H1 (cell line): Measurements from ENCODE around the gene SBK1. TPM values are rescaled to one million over a fixed set of nuclear protein-coding genes. Genes with fewer than 3 reads are reported as not detected.

Experiments
- BACH1 ChIP-seq: IDR thresholded peaks from 2 replicates; pipeline ENCODE4 v1.6.1; 2012; ENCODE audit warnings: low read length, improper control_type of control experiment
- BCL11A ChIP-seq, 2 experiments: IDR thresholded peaks; one replicate each; pipeline ENCODE4 v1.6.1; 2011; ENCODE audit warnings: low read depth in 2 of 2, low read length in 2 of 2, mild to moderate bottlenecking in 2 of 2
- HDAC2 ChIP-seq, 2 experiments: fragments of 300-600 bp in 1 of 2; sonication (generic) in 1 of 2; IDR thresholded peaks; 2 replicates each; pipeline ENCODE4 v1.6.1; 2011 to 2012; ENCODE audit warnings: low read depth in 2 of 2, low read length in 2 of 2, mild to moderate bottlenecking in 2 of 2, moderate library complexity in 2 of 2, borderline replicate concordance in 1 of 2, inconsistent platforms in 1 of 2
- SUZ12 ChIP-seq: fragments of 200-600 bp; sonication (generic); IDR thresholded peaks from 2 replicates; pipeline ENCODE4 v1.6.1; 2012; ENCODE audit warnings: mild to moderate bottlenecking, inconsistent platforms, low read length, moderate library complexity, mixed read lengths
- YY1 ChIP-seq: IDR thresholded peaks from 2 replicates; pipeline ENCODE4 v1.6.1; 2011; ENCODE audit warnings: low read depth, mild to moderate bottlenecking, low read length
- polyA plus RNA-seq, 7 experiments: library from polyadenylated mRNA; depleted of rRNA in 3 of 7; stranded (reverse) in 5 of 7; unstranded in 2 of 7; fragments of >200 nt in 5 of 7; fragments of 200-250 nt in 2 of 7; gene quantifications; 1 replicate in 5 of 7; 2 replicates in 1 of 7; 4 replicates in 1 of 7; pipeline versions ENCODE4 v1.2.1 to v1.2.3, GENCODE V29; 2011 to 2013; ENCODE audit warnings: missing spikeins in 2 of 7, mixed read lengths in 2 of 7
- total RNA-seq: library from RNA; stranded (reverse); fragmentation: NEBNext Ultra II Directional; extraction: Animal tissue kit (Norgen Biotek cat#: 25700); gene quantifications from 2 replicates; pipeline ENCODE4 v1.2.1, GENCODE V29; 2021

Gene SBK1
- total and polyA plus RNA-seq, 2 of the 8 experiments (the other 6 are each of a cell fraction or from before 2014, with no cell fraction given): 18.2 to 73.9 TPM

DNA sequence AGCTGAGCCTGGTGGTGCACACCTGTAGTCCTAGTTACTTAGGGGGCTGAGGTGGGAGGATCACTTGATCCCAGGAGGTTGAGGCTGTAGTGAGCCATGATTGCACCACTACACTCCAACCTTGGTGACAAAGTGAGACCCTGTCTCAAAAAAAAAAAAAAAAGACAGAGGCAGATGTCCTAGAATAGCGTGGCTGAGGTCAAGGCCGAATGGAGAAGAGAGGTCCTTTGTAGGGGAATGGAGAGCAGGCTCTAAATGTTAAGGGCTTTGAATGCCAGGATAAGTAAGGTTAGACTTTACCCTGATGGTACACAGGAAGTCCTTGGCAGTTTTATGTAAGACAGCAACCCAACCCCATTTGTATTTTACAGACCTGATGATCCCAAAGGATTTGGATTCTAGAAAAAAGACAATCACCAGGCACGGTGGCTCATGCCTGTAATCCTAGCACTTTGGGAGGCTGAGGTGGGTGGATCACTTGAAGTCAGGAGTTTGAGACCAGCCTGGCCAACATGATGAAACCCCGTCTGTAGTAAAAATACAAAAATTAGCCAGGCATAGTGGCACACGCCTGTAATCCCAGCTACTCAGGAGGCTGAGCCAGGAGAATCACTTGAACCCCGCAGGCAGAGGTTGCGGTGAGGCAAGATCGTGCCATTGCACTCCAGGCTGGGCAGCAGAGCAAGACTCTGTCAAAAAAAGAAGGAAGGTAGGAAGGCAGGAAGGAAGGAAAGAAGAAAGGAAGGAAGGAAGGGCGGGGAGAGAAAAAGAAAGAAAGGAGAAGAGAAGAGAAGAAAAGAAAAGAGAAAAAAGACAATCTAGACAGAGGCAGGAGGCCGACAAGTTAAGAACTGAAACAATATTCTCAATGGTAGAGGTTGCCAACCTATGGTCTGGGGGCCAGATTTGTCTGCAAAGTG, 2.1 kb upstream of the SBK1 start (continued):
- TF ChIP-seq BCL11A (IDR thresholded peaks at IDR 0.05; ENCODE audit: low read depth in 2 of 2, low read length in 2 of 2) (no peak), BACH1 (no peak), YY1 (no peak), SUZ12 (no peak), HDAC2 (IDR thresholded peaks at IDR 0.05; ENCODE audit: borderline replicate concordance in 1 of 2, low read depth in 2 of 2, low read length in 2 of 2) (no peak)
